Astrocyte of the spinal cord (primary cell): Measurements from ENCODE around the gene KCNH2.

Experiments
- DNase-seq: peaks from one replicate; pipeline ENCODE4 v3.0.0; 2011; ENCODE audit warnings: low read depth, low spot score
- H3K4me3 ChIP-seq: 2 replicates; pipeline ENCODE4 v1.5.1; 2011; ENCODE audit warnings: low read depth, mild to moderate bottlenecking, low read length, moderate library complexity
- CTCF ChIP-seq: IDR thresholded peaks from 2 replicates; pipeline ENCODE4 v1.5.1; 2012; ENCODE audit warnings: low read depth, mild to moderate bottlenecking, low read length, inconsistent platforms
- in situ Hi-C: cut with HindIII; loops from 2 replicates; pipeline ENCODE4 v1.10.0; 2017; ENCODE audit warnings: low sequenced_read_pairs

Gene KCNH2

GRCh38 chr7:150983893-150984368, 5.8 kb upstream of the KCNH2 start:
- TF ChIP-seq CTCF = no peak
- in situ Hi-C loops = no loop called here
- no peak overlapping the region for H3K4me3 ChIP-seq
- peak; percentile 37 for DNase-seq

- DNase-seq = no peak
- TF ChIP-seq CTCF = no peak
- in situ Hi-C loops = no loop called here
- no peak overlapping the region for H3K4me3 ChIP-seq
Observed at GRCh38 chr7:150982351-150982750, 4.2 kb upstream of the KCNH2 start.

- in situ Hi-C loops = no loop called here
- H3K4me3 ChIP-seq = no peak overlapping the region
- no peak for DNase-seq
- TF ChIP-seq CTCF = no peak
Observed at GRCh38 chr7:150981644-150982043, 3.5 kb upstream of the KCNH2 start.

- no peak overlapping the region for H3K4me3 ChIP-seq
- TF ChIP-seq CTCF = no peak
- in situ Hi-C loops = no loop called here
- no peak for DNase-seq
Observed at GRCh38 chr7:150980663-150981062, 2.5 kb upstream of the KCNH2 start.

- no peak overlapping the region for H3K4me3 ChIP-seq
- in situ Hi-C loops = no loop called here
- no peak for TF ChIP-seq CTCF
- DNase-seq = no peak
Observed at GRCh38 chr7:150979713-150980390, 1.7 kb upstream of the KCNH2 start.

- no peak for DNase-seq
- TF ChIP-seq CTCF = no peak
- in situ Hi-C loops = no loop called here
- no peak overlapping the region for H3K4me3 ChIP-seq
Observed at GRCh38 chr7:150977382-150978125, 567 bp downstream of the KCNH2 start.
